NCI-H2171 (cell line): Measurements from ENCODE around the gene GPR161.
"Not testable (repeated sequence)": the region's sequence is repeated elsewhere in the genome, so short reads cannot be mapped to it uniquely, and the experiment has no call there.

ENCODE experiments used
- DNase-seq: peaks from one replicate; lab custom pipeline; 2025; lab: John Stamatoyannopoulos, UW

The GPR161 gene, protein sequence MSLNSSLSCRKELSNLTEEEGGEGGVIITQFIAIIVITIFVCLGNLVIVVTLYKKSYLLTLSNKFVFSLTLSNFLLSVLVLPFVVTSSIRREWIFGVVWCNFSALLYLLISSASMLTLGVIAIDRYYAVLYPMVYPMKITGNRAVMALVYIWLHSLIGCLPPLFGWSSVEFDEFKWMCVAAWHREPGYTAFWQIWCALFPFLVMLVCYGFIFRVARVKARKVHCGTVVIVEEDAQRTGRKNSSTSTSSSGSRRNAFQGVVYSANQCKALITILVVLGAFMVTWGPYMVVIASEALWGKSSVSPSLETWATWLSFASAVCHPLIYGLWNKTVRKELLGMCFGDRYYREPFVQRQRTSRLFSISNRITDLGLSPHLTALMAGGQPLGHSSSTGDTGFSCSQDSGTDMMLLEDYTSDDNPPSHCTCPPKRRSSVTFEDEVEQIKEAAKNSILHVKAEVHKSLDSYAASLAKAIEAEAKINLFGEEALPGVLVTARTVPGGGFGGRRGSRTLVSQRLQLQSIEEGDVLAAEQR

GRCh38 chr1:168136709-168137514 is at the start of gene GPR161:
Gene GPR161, minus strand, starts transcription at chr1:168136930. Its CDS starts 32,080 bp downstream, at chr1:168104850.
- peak; percentile 38 for DNase-seq

- not testable (repeated sequence) for DNase-seq
Measured at GRCh38 chr1:168181063-168181720, 44.5 kb upstream of the GPR161 start.

DNA sequence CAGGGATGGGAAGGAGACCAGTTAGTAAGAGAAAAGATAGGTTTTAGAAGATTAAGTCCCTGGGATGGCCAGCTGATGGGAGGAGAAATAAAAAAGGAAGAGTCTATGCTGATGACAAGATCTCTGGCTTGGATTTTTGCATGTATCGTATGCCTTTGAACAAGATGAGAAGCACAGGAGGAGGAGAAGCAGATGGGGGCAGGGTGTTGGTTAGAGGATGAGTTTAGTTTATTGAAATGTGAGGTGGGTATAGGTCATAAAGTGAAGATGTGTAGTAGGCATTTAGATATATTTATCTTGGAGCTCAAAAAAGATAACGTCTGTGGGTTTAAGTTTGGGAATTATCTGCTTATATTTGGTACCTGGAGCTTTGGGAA is 43.4 kb upstream of the GPR161 start:
- no peak for DNase-seq

- no peak for DNase-seq
Measured at GRCh38 chr1:168179438-168180147, 42.9 kb upstream of the GPR161 start.

DNA sequence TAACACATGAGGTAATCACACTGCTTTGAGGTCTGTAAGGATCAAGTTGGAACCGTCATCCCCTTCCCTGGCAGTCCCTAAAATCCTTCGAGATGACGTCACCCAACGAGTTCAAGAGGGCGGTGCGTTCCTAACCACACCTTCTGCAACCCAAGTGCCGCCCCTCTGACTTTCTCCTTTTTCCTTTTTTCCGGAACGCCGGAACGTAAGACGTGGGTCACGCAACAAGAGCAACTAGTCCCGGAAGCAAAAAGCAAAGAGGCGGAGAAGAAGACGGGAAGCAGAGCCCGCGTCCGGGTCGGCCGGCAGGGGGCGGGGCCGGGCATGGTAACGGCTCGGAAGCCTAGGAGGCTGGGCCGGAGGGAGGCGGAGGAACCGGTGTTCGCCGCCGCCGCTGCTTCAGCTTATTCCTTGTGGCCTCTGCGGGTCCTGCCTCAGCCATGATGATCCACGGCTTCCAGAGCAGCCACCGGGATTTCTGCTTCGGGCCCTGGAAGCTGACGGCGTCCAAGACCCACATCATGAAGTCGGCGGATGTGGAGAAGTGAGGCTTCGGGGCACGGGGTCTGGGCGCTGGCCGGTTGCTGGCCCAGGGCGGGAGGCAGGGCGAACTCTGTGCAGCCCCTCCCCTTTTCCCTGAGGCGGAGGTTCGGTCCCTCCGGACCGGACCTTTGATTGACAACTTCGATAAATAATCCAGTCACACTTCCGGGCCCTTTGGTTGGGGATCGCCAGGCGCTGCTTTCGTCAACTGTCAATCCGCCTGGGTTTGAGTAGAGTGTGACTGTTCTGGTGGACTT is 42.1 kb upstream of the GPR161 start, which contains the start of gene TIPRL:
TSS of gene TIPRL (plus strand) at position 325 of the 800 bp plus-strand sequence. CDS start at position 441, 116 bp downstream.
- peak; percentile 98 for DNase-seq

DNA sequence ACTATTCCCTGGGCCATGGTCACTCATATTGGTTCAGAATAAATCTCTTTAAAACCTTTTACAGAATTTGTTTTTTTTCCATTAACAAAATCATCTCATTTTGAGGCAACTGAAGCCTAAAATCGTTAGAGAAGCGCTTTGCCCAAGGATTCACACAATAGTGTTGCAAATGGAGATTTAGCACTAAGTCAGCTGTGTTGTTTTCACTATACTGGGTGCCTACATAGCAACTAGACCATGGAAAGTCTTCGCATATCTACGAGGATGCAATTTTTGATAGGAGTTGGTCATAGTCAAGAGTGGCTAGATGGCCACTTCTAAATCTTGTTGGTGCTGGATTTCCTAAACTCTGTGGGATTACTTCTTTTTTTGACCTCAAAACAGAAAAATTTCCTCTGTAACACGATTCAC is 41.5 kb upstream of the GPR161 start:
- DNase-seq, result no peak

- no peak for DNase-seq
Measured at GRCh38 chr1:168172250-168172915, 35.7 kb upstream of the GPR161 start.

DNA sequence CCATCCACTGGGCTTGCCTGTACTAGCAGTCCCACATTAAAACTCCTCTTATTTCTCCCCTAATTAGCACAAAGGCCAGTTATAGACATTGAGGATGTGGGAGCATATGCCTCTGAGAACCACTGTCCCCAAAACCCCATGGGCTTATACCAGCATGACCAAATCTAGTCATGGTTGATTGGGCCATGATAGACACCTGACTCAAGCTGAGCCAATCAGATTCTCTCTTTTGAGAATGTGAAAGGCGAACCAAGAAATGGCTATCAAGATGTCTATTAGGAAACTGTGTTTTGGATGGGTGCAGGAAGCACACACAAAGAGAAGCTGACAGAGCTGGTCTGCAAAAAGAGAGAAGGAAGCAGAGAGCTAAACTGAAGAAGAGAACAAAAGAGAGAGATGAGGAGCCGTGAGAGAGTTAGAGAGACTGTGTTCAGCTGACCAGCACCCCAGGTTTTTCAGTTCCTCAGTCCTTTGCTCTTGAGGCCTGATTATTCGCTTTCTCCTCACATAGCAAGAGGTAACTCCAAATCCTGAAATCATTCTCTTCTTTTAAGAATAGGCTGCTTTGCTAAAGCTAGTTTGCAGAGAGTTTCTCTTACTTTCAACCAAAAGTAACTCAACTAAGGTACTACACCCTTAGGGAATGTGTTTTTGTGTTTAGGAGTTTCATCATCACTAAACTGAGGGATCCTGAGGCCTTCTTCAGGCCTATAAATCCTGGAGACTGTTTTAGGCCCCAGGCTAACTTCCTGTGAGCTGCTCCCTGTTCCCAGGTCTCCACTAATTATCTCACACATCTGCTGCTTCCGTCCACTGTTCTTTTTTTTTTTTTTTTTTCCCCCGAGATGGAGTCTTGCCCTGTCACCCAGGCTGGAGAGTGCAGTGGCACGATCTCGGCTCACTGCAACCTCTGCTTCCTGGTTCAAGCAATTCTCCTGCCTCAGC is 34.1 kb upstream of the GPR161 start:
- DNase-seq, result no peak

DNA sequence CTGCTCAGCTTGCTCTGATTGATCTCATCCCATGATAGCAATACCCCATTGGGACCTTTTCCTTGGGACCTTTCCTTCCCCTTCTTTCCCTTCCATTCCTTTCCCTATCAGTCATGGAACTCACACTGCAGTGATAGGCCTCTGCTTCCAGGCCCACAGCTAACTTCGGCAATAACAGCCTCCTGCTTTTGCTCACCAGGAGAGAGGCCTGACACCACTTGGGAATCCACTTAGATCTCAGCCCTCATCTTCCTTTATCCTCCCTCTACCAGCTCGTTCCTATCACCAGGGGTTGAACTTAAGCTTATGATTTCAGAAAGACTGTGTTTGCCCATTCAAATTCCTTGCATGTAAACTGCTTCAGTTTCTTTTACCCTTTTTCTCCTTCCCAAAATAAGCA is 31.1 kb upstream of the GPR161 start:
- DNase-seq, result no peak

GRCh38 chr1:168164771-168165170 is 28.0 kb upstream of the GPR161 start:
- no peak for DNase-seq

- DNase-seq, result no peak
Measured at GRCh38 chr1:168163670-168164069, 26.9 kb upstream of the GPR161 start.

- peak; percentile 8 for DNase-seq
Measured at GRCh38 chr1:168161459-168161858, 24.7 kb upstream of the GPR161 start.

GRCh38 chr1:168159979-168160378 is 23.2 kb upstream of the GPR161 start:
- no peak for DNase-seq

GRCh38 chr1:168159251-168159650 is 22.5 kb upstream of the GPR161 start:
- no peak for DNase-seq

DNA sequence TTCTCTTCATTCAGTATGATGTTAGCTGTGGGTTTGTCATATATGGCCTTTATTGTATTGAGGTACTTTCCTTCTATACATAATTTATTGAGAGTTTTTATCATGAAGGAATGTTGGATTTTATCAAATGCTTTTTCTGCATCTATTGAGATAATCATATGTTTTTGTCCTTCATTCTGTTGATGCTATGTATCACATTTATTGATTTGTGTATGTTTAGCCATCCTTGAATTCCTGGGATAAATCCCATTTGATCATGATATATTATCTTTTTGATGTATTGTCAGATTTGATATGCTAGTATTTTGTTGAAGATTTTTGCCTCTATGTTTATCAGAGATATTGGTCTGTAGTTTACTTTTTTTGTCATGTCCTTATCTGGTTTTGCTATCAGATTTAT is 20.9 kb upstream of the GPR161 start:
- no peak for DNase-seq

GRCh38 chr1:168155910-168156309 is 19.2 kb upstream of the GPR161 start:
- no peak for DNase-seq

GRCh38 chr1:168154707-168155106 is 18.0 kb upstream of the GPR161 start:
- not testable (repeated sequence) for DNase-seq

DNA sequence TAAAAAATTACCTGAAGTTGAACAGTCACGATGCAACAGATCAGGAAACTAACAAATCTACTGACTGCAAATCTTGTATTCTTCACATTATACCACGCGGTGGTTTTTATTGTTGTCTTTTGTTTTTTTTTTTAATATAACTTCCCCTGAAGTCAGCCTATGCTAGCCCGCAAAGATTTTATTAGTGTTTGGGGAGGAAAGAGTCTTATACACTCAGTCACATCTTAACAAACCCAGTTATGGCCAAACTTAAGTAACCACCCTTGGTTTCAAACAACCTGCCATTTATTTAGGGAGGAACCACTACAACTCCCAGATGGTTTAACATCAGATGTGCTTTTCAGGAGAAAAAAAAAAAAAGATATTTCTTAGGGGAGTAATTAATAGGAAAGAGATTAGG is 15.2 kb upstream of the GPR161 start:
- no peak for DNase-seq

DNA sequence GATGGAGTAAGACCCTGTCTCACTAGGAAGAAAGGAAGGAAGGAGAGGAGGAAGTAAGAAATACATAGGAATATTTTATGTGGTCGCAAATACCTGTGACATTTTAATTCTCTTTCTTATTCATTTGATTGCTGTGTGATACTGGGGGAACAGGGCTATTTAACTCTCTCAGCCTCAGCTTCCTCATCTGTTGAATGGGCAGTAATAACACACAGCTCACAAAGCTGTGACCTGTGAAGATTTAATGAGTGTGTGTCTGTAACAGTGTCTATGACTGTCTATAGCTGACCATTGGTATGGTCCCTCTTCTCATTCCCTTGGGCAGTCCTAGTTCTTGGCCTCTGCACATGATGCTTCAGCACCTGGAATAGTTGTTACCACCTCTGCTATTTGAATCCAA is 13.6 kb upstream of the GPR161 start:
- DNase-seq, result no peak
